ENCODE data around the gene CEP55.

GRCh38 chr10:93554316-93554663 lies 57.9 kb downstream of the CEP55 start:
- TF ChIP-seq CTCF (IDR thresholded peaks at IDR 0.05) (no peak), POLR2AphosphoS5 (IDR thresholded peaks at IDR 0.05) (no peak), EP300 (IDR thresholded peaks at IDR 0.05) (no peak)

Data from sigmoid colon (tissue), 4 donors.